GF-D8 (cell line): ENCODE data around the gene CLDN5.
"Not testable (repeated sequence)": the region's sequence is repeated elsewhere in the genome, so short reads cannot be mapped to it uniquely, and the experiment has no call there.

Experiments
- DNase-seq: peaks from one replicate; lab custom pipeline; 2025; lab: John Stamatoyannopoulos, UW

The CLDN5 gene

GRCh38 chr22:19548427-19548826, 24.2 kb upstream of the CLDN5 start:
- not testable (repeated sequence) for DNase-seq

GRCh38 chr22:19547620-19548019, 23.4 kb upstream of the CLDN5 start:
- DNase-seq: no peak

- no peak for DNase-seq
These were observed 22.5 kb upstream of the CLDN5 start for GRCh38 chr22:19546680-19547079.

- no peak for DNase-seq
These were observed 21.7 kb upstream of the CLDN5 start for GRCh38 chr22:19545935-19546207.

GRCh38 chr22:19543970-19544708, 19.9 kb upstream of the CLDN5 start:
- DNase-seq: no peak

- DNase-seq: no peak
These were observed 16.2 kb upstream of the CLDN5 start for GRCh38 chr22:19540394-19540793.

- no peak for DNase-seq
These were observed 13.8 kb upstream of the CLDN5 start for GRCh38 chr22:19537941-19538488.

GRCh38 chr22:19536564-19536963, 12.4 kb upstream of the CLDN5 start:
- DNase-seq: no peak

GRCh38 chr22:19535001-19535400, 10.8 kb upstream of the CLDN5 start:
- peak; percentile 85 for DNase-seq

- DNase-seq: no peak
These were observed 9.6 kb upstream of the CLDN5 start for GRCh38 chr22:19533857-19534256.

GRCh38 chr22:19533049-19533626, 8.9 kb upstream of the CLDN5 start:
- no peak for DNase-seq

GRCh38 chr22:19531327-19531726, 7.1 kb upstream of the CLDN5 start:
- not testable (repeated sequence) for DNase-seq

- no peak for DNase-seq
These were observed 6.5 kb upstream of the CLDN5 start for GRCh38 chr22:19530751-19531150.

- DNase-seq: no peak
These were observed 5.6 kb upstream of the CLDN5 start for GRCh38 chr22:19529811-19530210.

- DNase-seq: no peak
These were observed 3.7 kb upstream of the CLDN5 start for GRCh38 chr22:19527861-19528417.

- no peak for DNase-seq
These were observed 3.1 kb upstream of the CLDN5 start for GRCh38 chr22:19527321-19527721.

- no peak for DNase-seq
These were observed 2.5 kb upstream of the CLDN5 start for GRCh38 chr22:19526702-19527111.

- DNase-seq: no peak
These were observed 2.0 kb upstream of the CLDN5 start for GRCh38 chr22:19526076-19526701.

GRCh38 chr22:19525666-19526065, 1.5 kb upstream of the CLDN5 start:
- no peak for DNase-seq

- DNase-seq: no peak
These were observed 978 bp upstream of the CLDN5 start for GRCh38 chr22:19525116-19525660.

GRCh38 chr22:19523240-19524169, 705 bp downstream of the CLDN5 start:
- DNase-seq: no peak

GRCh38 chr22:19522881-19523239, 1.4 kb downstream of the CLDN5 start:
- no peak for DNase-seq
